PC-9 (cell line): Measurements from ENCODE around the gene NUP153. TPM values are rescaled to one million over a fixed set of nuclear protein-coding genes. Genes with fewer than 3 reads are reported as not detected.

Experiments used
- BruUV-seq: library from RNA; stranded (reverse); fragments of 400-500 nt; replicated peaks from 2 replicates; lab custom pipeline; 2021; lab: Mats Ljungman, UMichigan
- CTCF ChIA-PET: fragments of 300-600 bp; sonication (Branson Sonifier 250); formaldehyde crosslinking; loops from one replicate; lab custom pipeline; 2022; ENCODE audit warnings: antibody characterized with exemption; lab: Charles Lee
- POLR2A ChIA-PET: fragments of 300-600 bp; sonication (Branson Sonifier 250); formaldehyde crosslinking; loops from one replicate; lab custom pipeline; 2022; ENCODE audit warnings: antibody characterized with exemption; ENCODE audit not compliant: unreplicated experiment; lab: Charles Lee
- DNase-seq, 2 experiments: peaks; one replicate each; pipeline versions ENCODE4 v3.0.0 to v3.0.0-alpha.2; 2015 to 2022; ENCODE audit warnings: mixed read lengths in 1 of 2
- H2AFZ ChIP-seq: fragments of 200-600 bp; sonication (generic); 2 replicates; pipeline ENCODE4 v1.8.1; 2017; ENCODE audit warnings: antibody characterized with exemption
- H3F3A ChIP-seq: fragments of 200-600 bp; sonication (generic); 2 replicates; pipeline ENCODE4 v1.8.1; 2017; ENCODE audit warnings: antibody characterized with exemption, mild to moderate bottlenecking, low read depth; ENCODE audit not compliant: insufficient read depth
- H3K27ac ChIP-seq: fragments of 200-600 bp; sonication (generic); 2 replicates; pipeline ENCODE4 v1.6.1; 2016; ENCODE audit warnings: mixed run types
- H3K27me3 ChIP-seq: fragments of 200-600 bp; sonication (generic); 2 replicates; pipeline ENCODE4 v1.6.1; 2016; ENCODE audit warnings: low read depth, mixed run types; ENCODE audit not compliant: insufficient read depth
- H3K36me3 ChIP-seq: fragments of 200-600 bp; sonication (generic); 2 replicates; pipeline ENCODE4 v1.6.1; 2016; ENCODE audit warnings: low read depth, mixed run types
- H3K4me1 ChIP-seq: fragments of 200-600 bp; sonication (generic); replicated peaks from 2 replicates; pipeline ENCODE4 v1.6.1; 2016; ENCODE audit warnings: mixed run types; ENCODE audit not compliant: insufficient read depth
- H3K4me2 ChIP-seq: fragments of 200-600 bp; sonication (generic); 2 replicates; pipeline ENCODE4 v1.6.1; 2017; ENCODE audit warnings: mixed run types
- H3K4me3 ChIP-seq: fragments of 200-600 bp; sonication (generic); 2 replicates; pipeline ENCODE4 v1.6.1; 2016; ENCODE audit warnings: mixed run types
- H3K79me2 ChIP-seq: fragments of 200-600 bp; sonication (generic); 2 replicates; pipeline ENCODE4 v1.6.1; 2017; ENCODE audit warnings: low read depth, mixed run types
- H3K9me2 ChIP-seq: fragments of 200-600 bp; sonication (generic); 2 replicates; pipeline ENCODE4 v1.8.1; 2017; ENCODE audit warnings: mild to moderate bottlenecking; ENCODE audit not compliant: insufficient read depth
- H3K9me3 ChIP-seq: fragments of 200-600 bp; sonication (generic); 2 replicates; pipeline ENCODE4 v1.8.1; 2016; ENCODE audit warnings: low read depth; ENCODE audit not compliant: insufficient read depth
- H4K20me1 ChIP-seq: fragments of 200-600 bp; sonication (generic); 2 replicates; pipeline ENCODE4 v1.8.1; 2017; ENCODE audit not compliant: insufficient read depth
- CTCF ChIP-seq: fragments of 200-600 bp; sonication (generic); conservative IDR thresholded peaks from 2 replicates; pipeline ENCODE4 v1.6.1; 2017; ENCODE audit warnings: mixed run types, antibody characterized with exemption, mild to moderate bottlenecking, moderate library complexity
- EZH2 ChIP-seq: fragments of 200-600 bp; sonication (generic); IDR thresholded peaks from 2 replicates; pipeline ENCODE4 v1.8.0; 2017; ENCODE audit warnings: antibody characterized with exemption, low read depth
- intact Hi-C: fragments of 100-400 bp; cut with micrococcal nuclease; formaldehyde crosslinking; loops from one replicate; pipeline ENCODE4 v1.10.0; 2022; ENCODE audit not compliant: unreplicated experiment
- total RNA-seq: library from RNA; stranded (reverse); gene quantifications from 2 replicates; pipeline ENCODE4 v1.2.3, GENCODE V29; 2021

Gene NUP153
- total RNA-seq, 1 experiment from 2014 or later = 74.1 TPM

DNA sequence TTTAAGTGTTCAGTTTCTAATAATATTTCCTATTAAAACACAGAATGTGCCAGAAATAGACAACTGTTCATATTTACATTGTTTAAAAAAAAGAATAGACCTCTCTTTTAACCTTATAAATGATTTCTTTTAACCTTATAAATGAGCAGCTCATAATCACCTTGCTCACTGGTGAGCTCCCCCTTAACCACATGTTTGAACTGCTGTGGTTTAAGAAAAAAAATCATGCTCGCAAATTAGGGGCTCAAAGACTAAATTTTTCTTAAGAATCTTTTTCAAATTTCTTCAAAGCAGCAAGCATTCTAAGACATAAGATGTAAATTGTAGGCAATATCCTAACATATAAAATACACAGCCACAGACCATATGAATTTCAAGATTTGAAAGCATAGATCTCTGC, 73.8 kb downstream of the NUP153 start:
- Histone ChIP-seq H3K9me2 (no peaks in the 10 kb centered on the region), H2AFZ (no peak overlapping the region), H4K20me1 (peaks cover 22% of the 10 kb centered on the region), H3F3A (peaks cover 27% of the 10 kb centered on the region; the same call in 1 of the 2 replicates), H3K4me1 (no peaks in the 10 kb centered on the region), H3K27me3 (no peaks in the 10 kb centered on the region), H3K79me2 (peaks cover 22% of the 10 kb centered on the region), H3K9me3 (no peaks in the 10 kb centered on the region), H3K27ac (no peak overlapping the region), H3K4me2 (no peak overlapping the region), H3K36me3 (peaks cover 37% of the 10 kb centered on the region), H3K4me3 (no peak overlapping the region)
- no peak for DNase-seq
- TF ChIP-seq CTCF = no peak
- no peak for TF ChIP-seq EZH2
- intact Hi-C loops = no loop called here
- BruUV-seq = no TSS peak
- CTCF ChIA-PET = no interaction called here
- POLR2A ChIA-PET = no interaction called here

DNA sequence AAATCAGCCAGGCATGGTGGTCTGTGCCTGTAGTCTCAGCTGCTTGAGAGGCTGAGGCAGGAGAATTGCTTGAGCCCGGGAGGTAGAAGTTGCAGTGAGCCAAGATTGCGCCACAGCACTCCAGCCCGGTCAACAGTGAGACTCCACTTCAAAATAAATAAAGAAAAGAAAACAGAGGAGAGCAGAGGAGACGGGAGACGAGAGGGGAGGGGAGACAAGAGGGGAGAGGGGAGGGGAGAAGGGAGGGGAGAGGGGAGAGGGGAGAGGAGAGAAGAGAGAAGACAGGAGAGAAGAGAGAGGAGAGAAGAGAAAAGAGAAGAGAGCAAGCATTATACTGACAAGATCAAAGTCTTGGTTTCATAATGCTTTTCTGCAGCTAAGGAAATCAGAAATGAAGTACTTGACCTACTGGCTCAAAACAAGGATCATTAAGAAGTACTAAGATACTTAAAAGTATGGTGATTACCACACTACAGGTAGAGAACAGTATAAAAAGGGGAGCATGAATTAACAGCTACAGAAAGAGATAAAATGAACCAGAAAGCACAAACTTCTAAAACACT, 76.1 kb downstream of the NUP153 start:
- no peaks in the 10 kb centered on the region for H3K4me1 ChIP-seq
- H3K27me3 ChIP-seq = no peaks in the 10 kb centered on the region
- H3K79me2 ChIP-seq = peaks cover 19% of the 10 kb centered on the region
- H2AFZ ChIP-seq = no peak overlapping the region
- no peak overlapping the region for H3K4me3 ChIP-seq
- H3K27ac ChIP-seq = no peak overlapping the region
- no TSS peak for BruUV-seq
- peaks cover 43% of the 10 kb centered on the region for H3F3A ChIP-seq
- TF ChIP-seq CTCF = no peak
- TF ChIP-seq EZH2 = no peak
- ChIA-PET POLR2A (no interaction called here), CTCF (no interaction called here)
- no peak for DNase-seq
- H3K4me2 ChIP-seq = no peak overlapping the region
- H3K9me3 ChIP-seq = no peaks in the 10 kb centered on the region
- H3K36me3 ChIP-seq = peaks cover 42% of the 10 kb centered on the region
- peaks cover 10% of the 10 kb centered on the region for H4K20me1 ChIP-seq
- no peaks in the 10 kb centered on the region for H3K9me2 ChIP-seq
- intact Hi-C loops = no loop called here

- Histone ChIP-seq H3K4me2 (no peak overlapping the region), H3K4me3 (no peak overlapping the region), H3K9me3 (no peaks in the 10 kb centered on the region), H3K4me1 (no peaks in the 10 kb centered on the region), H3K27me3 (no peaks in the 10 kb centered on the region), H3K27ac (no peak overlapping the region), H3F3A (peaks cover 45% of the 10 kb centered on the region), H3K9me2 (no peaks in the 10 kb centered on the region), H3K36me3 (peaks cover 44% of the 10 kb centered on the region), H4K20me1 (peaks cover 10% of the 10 kb centered on the region), H2AFZ (no peak overlapping the region), H3K79me2 (peaks cover 14% of the 10 kb centered on the region; the same call in 1 of the 2 replicates)
- ChIA-PET POLR2A (no interaction called here), CTCF (no interaction called here)
- intact Hi-C loops = no loop called here
- no peak for DNase-seq
- TF ChIP-seq CTCF = no peak
- no peak for TF ChIP-seq EZH2
- no TSS peak for BruUV-seq
These were observed 76.8 kb downstream of the NUP153 start for GRCh38 chr6:17629824-17630510.
